ENCODE data around the gene PLCXD3. TPM values are rescaled to one million over a fixed set of nuclear protein-coding genes. Genes with fewer than 3 reads are reported as not detected.

The PLCXD3 gene
- total and polyA plus RNA-seq, 12 donors: 0.72 to 48.7 (median 15.4) TPM

GRCh38 chr5:41508696-41509398 is 1.6 kb downstream of the PLCXD3 start:
- Histone ChIP-seq H3K27ac (peak overlapping the region in 2 of 5 donors; percentile 13 to 54), H3K4me3 (peak overlapping the region in 1 of 4 donors; percentile 55), H3K36me3 (replicated peaks in 1 of 2) (no peaks in the 10 kb centered on the region), H3K27me3 (no peaks in the 10 kb centered on the region), H3K9me3 (replicated peaks in 1 of 3) (no peaks in the 10 kb centered on the region), H3K4me1 (replicated peaks in 1 of 2) (no peaks in the 10 kb centered on the region)
- intact Hi-C loops (cut with DNase I): no loop called here
- TF ChIP-seq POLR2A (IDR thresholded peaks at IDR 0.05) (no peak), CTCF (IDR thresholded peaks at IDR 0.05) (no peak)
- DNase-seq: no peak
- WGBS, 4 donors: 42 to 51% (median 43%) methylated on average over 5 of the region's 5 CpGs

GRCh38 chr5:41508186-41508585 is 2.2 kb downstream of the PLCXD3 start:
- intact Hi-C loops (cut with DNase I): no loop called here
- Histone ChIP-seq H3K36me3 (replicated peaks in 1 of 2) (no peaks in the 10 kb centered on the region), H3K4me3 (peak overlapping the region in 1 of 4 donors; percentile 55), H3K27me3 (no peaks in the 10 kb centered on the region), H3K27ac (peak overlapping the region in 2 of 5 donors; percentile 13 to 54), H3K9me3 (replicated peaks in 1 of 3) (no peaks in the 10 kb centered on the region), H3K4me1 (replicated peaks in 1 of 2) (no peaks in the 10 kb centered on the region)
- TF ChIP-seq CTCF (IDR thresholded peaks at IDR 0.05) (no peak), POLR2A (IDR thresholded peaks at IDR 0.05) (no peak)
- no peak for DNase-seq

DNA sequence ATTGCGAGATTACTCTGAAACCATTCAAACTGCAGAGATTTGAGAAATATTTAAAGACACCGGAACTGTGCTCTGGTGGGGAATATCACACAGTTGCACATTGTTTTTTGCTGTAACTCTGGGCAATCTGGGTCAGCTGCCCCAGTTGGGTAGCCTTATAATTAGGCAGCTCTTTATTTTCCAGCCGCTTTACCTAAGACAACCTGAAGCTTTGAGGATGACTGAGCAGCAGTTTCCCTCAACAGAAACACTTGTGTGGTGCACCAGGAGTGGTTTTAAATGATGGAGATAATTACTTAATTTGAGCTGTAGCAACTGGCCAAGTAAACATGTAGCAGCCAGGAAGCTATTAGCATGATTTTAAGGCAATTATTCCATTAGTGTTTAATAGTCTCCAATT is 2.9 kb downstream of the PLCXD3 start:
- 81 to 89% (median 82%) methylated on average over 3 of the region's 3 CpGs for WGBS, 4 donors
- TF ChIP-seq CTCF (IDR thresholded peaks at IDR 0.05) (no peak), POLR2A (IDR thresholded peaks at IDR 0.05) (no peak)
- DNase-seq: no peak
- Histone ChIP-seq H3K27ac (no peak overlapping the region), H3K9me3 (replicated peaks in 1 of 3) (no peaks in the 10 kb centered on the region), H3K36me3 (replicated peaks in 1 of 2) (no peaks in the 10 kb centered on the region), H3K4me1 (replicated peaks in 1 of 2) (no peaks in the 10 kb centered on the region), H3K27me3 (no peaks in the 10 kb centered on the region), H3K4me3 (peak overlapping the region in 1 of 4 donors; percentile 55)
- intact Hi-C loops (cut with DNase I): no loop called here

DNA sequence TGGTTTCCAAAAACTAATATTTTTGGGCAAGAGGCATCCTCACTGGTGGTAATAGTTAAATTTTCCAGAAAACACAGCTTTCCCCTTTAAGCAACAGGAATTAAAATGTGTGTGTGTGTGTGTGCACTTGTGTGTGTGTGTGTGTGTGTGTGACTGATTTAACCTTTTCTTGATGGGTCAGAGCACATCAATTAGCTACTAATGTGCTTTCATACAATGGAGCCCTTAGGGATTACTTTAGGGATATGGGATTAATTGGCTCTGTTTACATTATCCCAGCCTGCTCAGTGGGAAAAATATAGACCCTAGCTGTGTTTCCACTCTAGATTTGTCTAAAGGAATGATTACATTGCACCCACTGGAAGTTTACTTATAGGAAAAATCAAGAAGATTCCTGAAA is 6.5 kb downstream of the PLCXD3 start:
- H3K4me1 ChIP-seq (replicated peaks in 1 of 2): no peaks in the 10 kb centered on the region
- intact Hi-C loops (cut with DNase I): no loop called here
- DNase-seq: no peak
- TF ChIP-seq CTCF (IDR thresholded peaks at IDR 0.05) (no peak), POLR2A (IDR thresholded peaks at IDR 0.05) (no peak)
- no peak overlapping the region for H3K4me3 ChIP-seq
- H3K9me3 ChIP-seq (replicated peaks in 1 of 3): no peaks in the 10 kb centered on the region
- H3K27me3 ChIP-seq: no peaks in the 10 kb centered on the region
- H3K36me3 ChIP-seq (replicated peaks in 1 of 2): no peaks in the 10 kb centered on the region
- no peak overlapping the region for H3K27ac ChIP-seq
